Measurements from ENCODE around the gene AOC2.

GRCh38 chr17:42827472-42827871, 16.9 kb upstream of the AOC2 start:
- no peak for TF ChIP-seq CTCF (IDR thresholded peaks at IDR 0.05)
- no peak for TF ChIP-seq JAZF1 (CRISPR knock-in tag; IDR thresholded peaks at IDR 0.05)
- TF ChIP-seq ZNF232 (CRISPR knock-in tag; IDR thresholded peaks at IDR 0.05), result no peak
- no peak for TF ChIP-seq NFYB (CRISPR knock-in tag; conservative IDR thresholded peaks at IDR 0.05; ENCODE audit: low read depth)
- no peak for TF ChIP-seq ATF6 (CRISPR knock-in tag; IDR thresholded peaks at IDR 0.05)
- TF ChIP-seq ELF4 (CRISPR knock-in tag; IDR thresholded peaks at IDR 0.05; ENCODE audit: low read depth), result no peak
- no peak for TF ChIP-seq CREB1 (CRISPR knock-in tag; IDR thresholded peaks at IDR 0.05)
- no peak for TF ChIP-seq GTF2I (CRISPR knock-in tag; conservative IDR thresholded peaks at IDR 0.05)
